GM15510 (cell line): Measurements from ENCODE around the gene KLF1.

Experiments used
- POLR2A ChIP-seq: IDR thresholded peaks from 3 replicates; pipeline ENCODE4 v1.6.1; 2011; ENCODE audit warnings: borderline replicate concordance; ENCODE audit not compliant: insufficient read length; ENCODE audit errors: extremely low read depth

Gene KLF1

GRCh38 chr19:12907166-12907565 is 20.2 kb upstream of the KLF1 start:
- no peak for TF ChIP-seq POLR2A

- TF ChIP-seq POLR2A: no peak
Observed at GRCh38 chr19:12899891-12900518, 13.0 kb upstream of the KLF1 start.

GRCh38 chr19:12896460-12896859 is 9.5 kb upstream of the KLF1 start:
- TF ChIP-seq POLR2A: no peak

- no peak for TF ChIP-seq POLR2A
Observed at GRCh38 chr19:12893582-12893981, 6.6 kb upstream of the KLF1 start.

GRCh38 chr19:12891553-12892021 is 4.6 kb upstream of the KLF1 start:
- TF ChIP-seq POLR2A: no peak

- TF ChIP-seq POLR2A: peak; percentile 71
Observed at GRCh38 chr19:12890787-12891552, 4.0 kb upstream of the KLF1 start, which contains the start of gene GCDH. Gene GCDH (plus strand): TSS chr19:12891160. CDS start chr19:12891305, 145 bp downstream.

- no peak for TF ChIP-seq POLR2A
Observed at GRCh38 chr19:12888006-12888603, 1.1 kb upstream of the KLF1 start.

GRCh38 chr19:12886651-12886968 is 391 bp downstream of the KLF1 start:
- no peak for TF ChIP-seq POLR2A

- TF ChIP-seq POLR2A: no peak
Observed at GRCh38 chr19:12885749-12886650, 1.0 kb downstream of the KLF1 start.

GRCh38 chr19:12884926-12885748 is 1.9 kb downstream of the KLF1 start:
- peak; percentile 57 for TF ChIP-seq POLR2A

- no peak for TF ChIP-seq POLR2A
Observed at GRCh38 chr19:12884627-12884925, 2.4 kb downstream of the KLF1 start.

- TF ChIP-seq POLR2A: no peak
Observed at GRCh38 chr19:12884202-12884601, 2.8 kb downstream of the KLF1 start.

- no peak for TF ChIP-seq POLR2A
Observed at GRCh38 chr19:12882589-12882988, 4.4 kb downstream of the KLF1 start.

- TF ChIP-seq POLR2A: peak; percentile 87
Observed at GRCh38 chr19:12881172-12881808, 5.7 kb downstream of the KLF1 start, which contains the start of gene DNASE2. Gene DNASE2 (minus strand): TSS chr19:12881449. CDS start chr19:12881375, 74 bp downstream.

GRCh38 chr19:12880551-12881171 is 6.3 kb downstream of the KLF1 start:
- TF ChIP-seq POLR2A: no peak
